Colonic mucosa (tissue), 4 donors: ENCODE data around the gene R3HCC1L. TPM values are rescaled to one million over a fixed set of nuclear protein-coding genes. Genes with fewer than 3 reads are reported as not detected.
A peak's percentile ranks its signal among the peaks of the same experiment; 100 is the strongest.

Experiments used
- DNase-seq: peaks from one replicate; pipeline ENCODE4 v3.0.0-alpha.2; 2020
- H3K27ac ChIP-seq: fragments of 200-600 bp; one replicate; pipeline ENCODE4 v1.8.0; 2021
- H3K27me3 ChIP-seq: fragments of 200-600 bp; one replicate; pipeline ENCODE4 v1.8.0; 2021
- H3K36me3 ChIP-seq: fragments of 200-600 bp; one replicate; pipeline ENCODE4 v1.8.0; 2021
- H3K4me1 ChIP-seq: fragments of 200-600 bp; one replicate; pipeline ENCODE4 v1.8.0; 2021; ENCODE audit warnings: mild to moderate bottlenecking
- H3K4me3 ChIP-seq: fragments of 200-600 bp; one replicate; pipeline ENCODE4 v1.8.0; 2021
- H3K9ac ChIP-seq, 2 donors: one replicate each; pipeline ENCODE4 v1.7.0; 2013; ENCODE audit warnings: control low read depth in 2 of 2, low read depth in 2 of 2, low read length in 2 of 2
- H3K9me3 ChIP-seq: fragments of 200-600 bp; one replicate; pipeline ENCODE4 v1.8.0; 2021
- CTCF ChIP-seq: fragments of 200-600 bp; IDR thresholded peaks from one replicate; pipeline ENCODE4 v1.8.0; 2022; ENCODE audit warnings: antibody characterized with exemption, mild to moderate bottlenecking
- intact Hi-C: fragments of 100-400 bp; cut with DNase I; formaldehyde crosslinking; loops from one replicate; pipeline ENCODE4 v1.14.1; 2022
- total RNA-seq, 2 donors: library from RNA; stranded (reverse); fragmentation: NEBNext Ultra II Directional in 1 of 2; extraction: Animal tissue kit (Norgen Biotek cat#: 25700) in 1 of 2; gene quantifications; one replicate each; pipeline ENCODE4 v1.2.1, GENCODE V29; 2021
- donor health status: healthy.
- donor health status: DM: no; HTN: no; CAD: no.
- donor health status: DM: no; HTN: no; CAD: no.

Gene R3HCC1L
- total RNA-seq, 2 donors from 2014 or later, result 16.7 to 16.8 TPM

- Histone ChIP-seq H3K36me3 (no peaks in the 10 kb centered on the region), H3K9me3 (no peaks in the 10 kb centered on the region), H3K27me3 (peaks cover 20% of the 10 kb centered on the region), H3K4me1 (no peaks in the 10 kb centered on the region), H3K9ac (peak within 1 kb of the TSS in 1 of 2 donors; percentile 52), H3K27ac (no peak within 1 kb of the TSS), H3K4me3 (peak within 1 kb of the TSS; percentile 15)
- no peak for DNase-seq
- intact Hi-C loops, result no loop called here
- TF ChIP-seq CTCF, result no peak
These were observed 133.6 kb downstream of the R3HCC1L start, which contains the start of gene LOXL4 for GRCh38 chr10:98267894-98268693. LOXL4 (minus strand) TSS chr10:98268194; CDS start chr10:98263019, 5,175 bp downstream.

GRCh38 chr10:98268694-98269431, 134.4 kb downstream of the R3HCC1L start:
- no peaks in the 10 kb centered on the region for H3K36me3 ChIP-seq
- intact Hi-C loops, result no loop called here
- peaks cover 20% of the 10 kb centered on the region for H3K27me3 ChIP-seq
- no peak for DNase-seq
- no peak overlapping the region for H3K27ac ChIP-seq
- no peaks in the 10 kb centered on the region for H3K9me3 ChIP-seq
- H3K4me3 ChIP-seq, result peak overlapping the region; percentile 11
- peak overlapping the region in 1 of 2 donors; percentile 24 for H3K9ac ChIP-seq
- no peaks in the 10 kb centered on the region for H3K4me1 ChIP-seq
- no peak for TF ChIP-seq CTCF

- peak; percentile 59 for DNase-seq
- Histone ChIP-seq H3K27ac (no peak overlapping the region), H3K36me3 (no peaks in the 10 kb centered on the region), H3K9me3 (no peaks in the 10 kb centered on the region), H3K9ac (no peak overlapping the region), H3K4me1 (no peaks in the 10 kb centered on the region), H3K27me3 (peaks cover 20% of the 10 kb centered on the region), H3K4me3 (no peak overlapping the region)
- intact Hi-C loops, result no loop called here
- TF ChIP-seq CTCF, result no peak
These were observed 135.0 kb downstream of the R3HCC1L start for GRCh38 chr10:98269435-98269912.

- no peak for DNase-seq
- Histone ChIP-seq H3K9ac (no peak overlapping the region), H3K27ac (no peak overlapping the region), H3K4me1 (no peaks in the 10 kb centered on the region), H3K9me3 (no peaks in the 10 kb centered on the region), H3K27me3 (peaks cover 20% of the 10 kb centered on the region), H3K36me3 (no peaks in the 10 kb centered on the region), H3K4me3 (no peak overlapping the region)
- no peak for TF ChIP-seq CTCF
- intact Hi-C loops, result no loop called here
These were observed 135.8 kb downstream of the R3HCC1L start for GRCh38 chr10:98270073-98270740.

- no peak overlapping the region for H3K27ac ChIP-seq
These were observed 136.3 kb downstream of the R3HCC1L start for GRCh38 chr10:98270786-98271185.

More at GRCh38 chr10:98270786-98271185, 136.3 kb downstream of the R3HCC1L start:
- no peak for TF ChIP-seq CTCF
- no peak overlapping the region for H3K9ac ChIP-seq
- no peaks in the 10 kb centered on the region for H3K9me3 ChIP-seq
- no peak for DNase-seq
- H3K4me3 ChIP-seq, result no peak overlapping the region
- intact Hi-C loops, result no loop called here
- no peaks in the 10 kb centered on the region for H3K36me3 ChIP-seq
- peaks cover 20% of the 10 kb centered on the region for H3K27me3 ChIP-seq
- no peaks in the 10 kb centered on the region for H3K4me1 ChIP-seq
